PC-9 (cell line): ENCODE results near the gene ELK3. TPM values are rescaled to one million over a fixed set of nuclear protein-coding genes. Genes with fewer than 3 reads are reported as not detected.

Source experiments
- BruUV-seq: library from RNA; stranded (reverse); fragments of 400-500 nt; replicated peaks from 2 replicates; lab custom pipeline; 2021; lab: Mats Ljungman, UMichigan
- CTCF ChIA-PET: fragments of 300-600 bp; sonication (Branson Sonifier 250); formaldehyde crosslinking; loops from one replicate; lab custom pipeline; 2022; ENCODE audit warnings: antibody characterized with exemption; lab: Charles Lee
- POLR2A ChIA-PET: fragments of 300-600 bp; sonication (Branson Sonifier 250); formaldehyde crosslinking; loops from one replicate; lab custom pipeline; 2022; ENCODE audit warnings: antibody characterized with exemption; ENCODE audit not compliant: unreplicated experiment; lab: Charles Lee
- DNase-seq, 2 experiments: peaks; one replicate each; pipeline versions ENCODE4 v3.0.0 to v3.0.0-alpha.2; 2015 to 2022; ENCODE audit warnings: mixed read lengths in 1 of 2
- H2AFZ ChIP-seq: fragments of 200-600 bp; sonication (generic); 2 replicates; pipeline ENCODE4 v1.8.1; 2017; ENCODE audit warnings: antibody characterized with exemption
- H3F3A ChIP-seq: fragments of 200-600 bp; sonication (generic); 2 replicates; pipeline ENCODE4 v1.8.1; 2017; ENCODE audit warnings: antibody characterized with exemption, mild to moderate bottlenecking, low read depth; ENCODE audit not compliant: insufficient read depth
- H3K27ac ChIP-seq: fragments of 200-600 bp; sonication (generic); 2 replicates; pipeline ENCODE4 v1.6.1; 2016; ENCODE audit warnings: mixed run types
- H3K27me3 ChIP-seq: fragments of 200-600 bp; sonication (generic); 2 replicates; pipeline ENCODE4 v1.6.1; 2016; ENCODE audit warnings: low read depth, mixed run types; ENCODE audit not compliant: insufficient read depth
- H3K36me3 ChIP-seq: fragments of 200-600 bp; sonication (generic); 2 replicates; pipeline ENCODE4 v1.6.1; 2016; ENCODE audit warnings: low read depth, mixed run types
- H3K4me1 ChIP-seq: fragments of 200-600 bp; sonication (generic); replicated peaks from 2 replicates; pipeline ENCODE4 v1.6.1; 2016; ENCODE audit warnings: mixed run types; ENCODE audit not compliant: insufficient read depth
- H3K4me2 ChIP-seq: fragments of 200-600 bp; sonication (generic); 2 replicates; pipeline ENCODE4 v1.6.1; 2017; ENCODE audit warnings: mixed run types
- H3K4me3 ChIP-seq: fragments of 200-600 bp; sonication (generic); 2 replicates; pipeline ENCODE4 v1.6.1; 2016; ENCODE audit warnings: mixed run types
- H3K79me2 ChIP-seq: fragments of 200-600 bp; sonication (generic); 2 replicates; pipeline ENCODE4 v1.6.1; 2017; ENCODE audit warnings: low read depth, mixed run types
- H3K9me2 ChIP-seq: fragments of 200-600 bp; sonication (generic); 2 replicates; pipeline ENCODE4 v1.8.1; 2017; ENCODE audit warnings: mild to moderate bottlenecking; ENCODE audit not compliant: insufficient read depth
- H3K9me3 ChIP-seq: fragments of 200-600 bp; sonication (generic); 2 replicates; pipeline ENCODE4 v1.8.1; 2016; ENCODE audit warnings: low read depth; ENCODE audit not compliant: insufficient read depth
- H4K20me1 ChIP-seq: fragments of 200-600 bp; sonication (generic); 2 replicates; pipeline ENCODE4 v1.8.1; 2017; ENCODE audit not compliant: insufficient read depth
- EZH2 ChIP-seq: fragments of 200-600 bp; sonication (generic); IDR thresholded peaks from 2 replicates; pipeline ENCODE4 v1.8.0; 2017; ENCODE audit warnings: antibody characterized with exemption, low read depth
- intact Hi-C: fragments of 100-400 bp; cut with micrococcal nuclease; formaldehyde crosslinking; loops from one replicate; pipeline ENCODE4 v1.10.0; 2022; ENCODE audit not compliant: unreplicated experiment
- total RNA-seq: library from RNA; stranded (reverse); gene quantifications from 2 replicates; pipeline ENCODE4 v1.2.3, GENCODE V29; 2021
- TF ChIP-seq, protein P1 (sequence below): fragments of 200-600 bp; sonication (generic); conservative IDR thresholded peaks from 2 replicates; pipeline ENCODE4 v1.6.1; 2017; ENCODE audit warnings: mixed run types, antibody characterized with exemption, mild to moderate bottlenecking, moderate library complexity

ELK3 gene
- total RNA-seq, 1 experiment from 2014 or later, result 52.3 TPM

DNA sequence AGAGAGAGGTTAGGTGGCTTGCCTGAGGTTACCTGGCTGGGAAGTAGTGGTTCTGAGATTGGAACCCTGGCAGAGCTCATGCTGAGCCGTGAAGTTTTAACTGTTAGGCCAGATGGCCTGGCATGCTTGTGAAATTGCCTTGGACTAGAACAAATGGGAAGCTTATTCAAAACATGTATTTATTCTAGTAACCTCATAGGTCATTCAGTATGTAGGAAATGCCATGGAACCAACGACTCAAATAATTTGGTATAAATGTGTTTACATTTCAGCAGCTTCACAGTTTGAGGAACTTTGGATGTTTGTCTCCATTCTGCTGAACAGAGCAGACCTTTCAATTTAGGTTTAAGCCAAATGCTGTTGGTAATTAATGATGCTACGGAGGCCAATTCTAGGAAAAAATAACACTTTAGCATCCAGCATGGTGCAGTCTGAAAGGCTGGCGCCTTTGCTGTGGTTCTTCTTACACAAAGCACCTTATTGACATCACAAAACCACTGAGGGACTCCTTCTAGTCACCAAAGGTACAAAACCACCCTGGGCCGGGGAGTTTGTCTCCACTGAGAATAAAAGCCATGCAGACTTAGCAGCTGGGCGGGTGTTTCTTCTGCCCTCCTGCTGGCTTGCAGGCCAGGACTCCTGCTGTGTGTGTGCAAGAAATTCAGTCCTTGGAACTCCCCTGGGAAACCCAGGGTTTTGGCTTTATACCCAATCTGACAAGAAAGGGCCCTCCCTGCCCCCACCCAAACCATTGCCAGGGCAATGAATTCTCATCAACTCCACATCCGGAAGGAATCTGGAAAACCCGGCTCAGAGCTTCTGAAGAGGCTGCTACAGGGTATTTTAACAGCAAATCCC, 64.2 kb downstream of the ELK3 start:
- Histone ChIP-seq H3K27ac (no peak overlapping the region), H3F3A (peaks cover 40% of the 10 kb centered on the region), H3K4me2 (no peak overlapping the region), H3K9me2 (no peaks in the 10 kb centered on the region), H3K36me3 (peaks cover 17% of the 10 kb centered on the region; the same call in 1 of the 2 replicates), H3K27me3 (no peaks in the 10 kb centered on the region), H2AFZ (no peak overlapping the region), H3K79me2 (peaks cover 56% of the 10 kb centered on the region), H3K4me1 (no peaks in the 10 kb centered on the region), H3K9me3 (no peaks in the 10 kb centered on the region), H3K4me3 (no peak overlapping the region), H4K20me1 (peaks cover 67% of the 10 kb centered on the region; the same call in 1 of the 2 replicates)
- BruUV-seq, result no TSS peak
- DNase-seq, result no peak
- ChIA-PET POLR2A (no interaction called here), CTCF (no interaction called here)
- TF ChIP-seq, protein P1, sequence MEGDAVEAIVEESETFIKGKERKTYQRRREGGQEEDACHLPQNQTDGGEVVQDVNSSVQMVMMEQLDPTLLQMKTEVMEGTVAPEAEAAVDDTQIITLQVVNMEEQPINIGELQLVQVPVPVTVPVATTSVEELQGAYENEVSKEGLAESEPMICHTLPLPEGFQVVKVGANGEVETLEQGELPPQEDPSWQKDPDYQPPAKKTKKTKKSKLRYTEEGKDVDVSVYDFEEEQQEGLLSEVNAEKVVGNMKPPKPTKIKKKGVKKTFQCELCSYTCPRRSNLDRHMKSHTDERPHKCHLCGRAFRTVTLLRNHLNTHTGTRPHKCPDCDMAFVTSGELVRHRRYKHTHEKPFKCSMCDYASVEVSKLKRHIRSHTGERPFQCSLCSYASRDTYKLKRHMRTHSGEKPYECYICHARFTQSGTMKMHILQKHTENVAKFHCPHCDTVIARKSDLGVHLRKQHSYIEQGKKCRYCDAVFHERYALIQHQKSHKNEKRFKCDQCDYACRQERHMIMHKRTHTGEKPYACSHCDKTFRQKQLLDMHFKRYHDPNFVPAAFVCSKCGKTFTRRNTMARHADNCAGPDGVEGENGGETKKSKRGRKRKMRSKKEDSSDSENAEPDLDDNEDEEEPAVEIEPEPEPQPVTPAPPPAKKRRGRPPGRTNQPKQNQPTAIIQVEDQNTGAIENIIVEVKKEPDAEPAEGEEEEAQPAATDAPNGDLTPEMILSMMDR, result no peak
- no peak for TF ChIP-seq EZH2
- intact Hi-C loops, result no loop called here

GRCh38 chr12:96260231-96260630, 66.1 kb downstream of the ELK3 start:
- H3K4me3 ChIP-seq, result no peak overlapping the region
- no peak for DNase-seq
- H3K9me3 ChIP-seq, result no peaks in the 10 kb centered on the region
- peaks cover 55% of the 10 kb centered on the region for H3F3A ChIP-seq
- BruUV-seq, result no TSS peak
- TF ChIP-seq, protein P1, result no peak
- no peak for TF ChIP-seq EZH2
- H3K4me1 ChIP-seq, result no peaks in the 10 kb centered on the region
- H3K27me3 ChIP-seq, result no peaks in the 10 kb centered on the region
- peaks cover 50% of the 10 kb centered on the region; the same call in 1 of the 2 replicates for H4K20me1 ChIP-seq
- H3K4me2 ChIP-seq, result no peak overlapping the region
- H3K9me2 ChIP-seq, result no peaks in the 10 kb centered on the region
- peaks cover 25% of the 10 kb centered on the region; the same call in 1 of the 2 replicates for H3K36me3 ChIP-seq
- CTCF ChIA-PET, result no interaction called here
- peaks cover 42% of the 10 kb centered on the region for H3K79me2 ChIP-seq
- no peak overlapping the region for H2AFZ ChIP-seq
- intact Hi-C loops, result loop anchor here (5.0 kb wide), 1 partner anchor 198 kb away; no protein-coding TSS in a partner anchor
- POLR2A ChIA-PET, result no interaction called here
- no peak overlapping the region for H3K27ac ChIP-seq

GRCh38 chr12:96260644-96261043, 66.5 kb downstream of the ELK3 start:
- Histone ChIP-seq H3K4me1 (no peaks in the 10 kb centered on the region), H3K9me2 (no peaks in the 10 kb centered on the region), H3K4me3 (no peak overlapping the region), H3K27ac (no peak overlapping the region), H3K9me3 (no peaks in the 10 kb centered on the region), H4K20me1 (peaks cover 52% of the 10 kb centered on the region; the same call in 1 of the 2 replicates), H3K36me3 (peaks cover 25% of the 10 kb centered on the region; the same call in 1 of the 2 replicates), H3K79me2 (peaks cover 38% of the 10 kb centered on the region), H2AFZ (no peak overlapping the region), H3K4me2 (no peak overlapping the region), H3F3A (peaks cover 59% of the 10 kb centered on the region), H3K27me3 (no peaks in the 10 kb centered on the region)
- intact Hi-C loops, result loop anchor here (5.0 kb wide), 1 partner anchor 198 kb away; no protein-coding TSS in a partner anchor
- no TSS peak for BruUV-seq
- no peak for DNase-seq
- TF ChIP-seq, protein P1, result no peak
- no peak for TF ChIP-seq EZH2
- ChIA-PET CTCF (no interaction called here), POLR2A (no interaction called here)
